ENCODE data around the gene MDFI. TPM values are rescaled to one million over a fixed set of nuclear protein-coding genes. Genes with fewer than 3 reads are reported as not detected.

Gene MDFI
- total RNA-seq, 1 experiment from 2014 or later: 86.2 TPM

GRCh38 chr6:41594326-41594725, 43.9 kb upstream of the MDFI start:
- DNase-seq (ENCODE audit: low spot score): no peak
- Mint-ChIP-seq H3K36me3 (no peaks in the 10 kb centered on the region; the same call in 1 of the 2 replicates), H3K9me3 (no peaks in the 10 kb centered on the region), H3K4me1 (peaks cover 39% of the 10 kb centered on the region), H3K27me3 (ENCODE audit: low read depth) (peaks cover 7% of the 10 kb centered on the region; the same call in 1 of the 2 replicates), H3K4me3 (no peak overlapping the region), H3K27ac (no peak overlapping the region)
- no peak for TF ChIP-seq RELA (CRISPR knock-in tag; IDR thresholded peaks at IDR 0.05; ENCODE audit: borderline replicate concordance)
- no peak for TF ChIP-seq NR3C1 (CRISPR knock-in tag; conservative IDR thresholded peaks at IDR 0.05; ENCODE audit: low read depth)
- no peak for TF ChIP-seq IRF2 (CRISPR knock-in tag; IDR thresholded peaks at IDR 0.05; ENCODE audit: borderline replicate concordance, low read depth)
- TF ChIP-seq E2F4 (CRISPR knock-in tag; IDR thresholded peaks at IDR 0.05; ENCODE audit: borderline replicate concordance, low read depth): no peak
- TF ChIP-seq ARID4B (CRISPR knock-in tag; IDR thresholded peaks at IDR 0.05; ENCODE audit: borderline replicate concordance): no peak
- no peak for ATAC-seq
- ChIA-PET CTCF (interaction anchor here (0.6 to 2.3 kb wide), 7 partner anchors 32 to 226 kb away, joined by 3 to 7 read pairs (median 4); no protein-coding TSS in a partner anchor), POLR2A (no interaction called here)

- H3K36me3 Mint-ChIP-seq: no peaks in the 10 kb centered on the region; the same call in 1 of the 2 replicates
- no peak overlapping the region for H3K4me3 Mint-ChIP-seq
- POLR2A ChIA-PET: no interaction called here
- H3K9me3 Mint-ChIP-seq: no peaks in the 10 kb centered on the region
- no peak overlapping the region for H3K27ac Mint-ChIP-seq
- peaks cover 7% of the 10 kb centered on the region; the same call in 1 of the 2 replicates for H3K27me3 Mint-ChIP-seq (ENCODE audit: low read depth)
- ATAC-seq (no peak), DNase-seq (ENCODE audit: low spot score) (no peak)
- peaks cover 43% of the 10 kb centered on the region for H3K4me1 Mint-ChIP-seq
- CTCF ChIA-PET: interaction anchor here (0.6 to 2.3 kb wide), 7 partner anchors 32 to 227 kb away, joined by 3 to 7 read pairs (median 4); no protein-coding TSS in a partner anchor
- TF ChIP-seq ZBTB21 (CRISPR knock-in tag; IDR thresholded peaks at IDR 0.05; ENCODE audit: borderline replicate concordance) (no peak), TCF7 (CRISPR knock-in tag; IDR thresholded peaks at IDR 0.05; ENCODE audit: low read depth) (no peak), AFF4 (CRISPR knock-in tag; IDR thresholded peaks at IDR 0.05; ENCODE audit: borderline replicate concordance) (no peak), MAX (CRISPR knock-in tag; IDR thresholded peaks at IDR 0.05) (no peak), ATF2 (CRISPR knock-in tag; IDR thresholded peaks at IDR 0.05; ENCODE audit: borderline replicate concordance, low read depth) (no peak), ZNF219 (CRISPR knock-in tag; IDR thresholded peaks at IDR 0.05; ENCODE audit: borderline replicate concordance) (no peak), MLX (CRISPR knock-in tag; IDR thresholded peaks at IDR 0.05) (no peak), ZNF425 (CRISPR knock-in tag; conservative IDR thresholded peaks at IDR 0.05) (no peak), ZSCAN18 (CRISPR knock-in tag; IDR thresholded peaks at IDR 0.05) (no peak), FOXP4 (CRISPR knock-in tag; IDR thresholded peaks at IDR 0.05) (no peak)
These were observed 43.5 kb upstream of the MDFI start for GRCh38 chr6:41594766-41595165.
